WTC11 (cell line): ENCODE measurements around the gene DTNA.

ENCODE experiments used
- CTCF ChIP-seq: fragments of 200-600 bp; IDR thresholded peaks from 2 replicates; pipeline ENCODE4 v1.8.0; 2022; ENCODE audit warnings: antibody characterized with exemption
- ESRRA ChIP-seq: sonication (generic); formaldehyde crosslinking; IDR thresholded peaks from 2 replicates; pipeline ENCODE4 v1.8.1; 2022; ENCODE audit warnings: mild to moderate bottlenecking, missing genetic modification reagents, borderline replicate concordance
- ETV6 ChIP-seq: sonication (generic); formaldehyde crosslinking; IDR thresholded peaks from 2 replicates; pipeline ENCODE4 v1.8.1; 2022; ENCODE audit warnings: mild to moderate bottlenecking, missing genetic modification reagents
- FOXK1 ChIP-seq: sonication (generic); formaldehyde crosslinking; IDR thresholded peaks from 2 replicates; pipeline ENCODE4 v1.8.0; 2022; ENCODE audit warnings: mild to moderate bottlenecking, moderate library complexity, missing genetic modification reagents
- FOXP4 ChIP-seq: sonication (generic); formaldehyde crosslinking; IDR thresholded peaks from 2 replicates; pipeline ENCODE4 v1.8.0; 2022; ENCODE audit warnings: mild to moderate bottlenecking, missing genetic modification reagents
- NFE2L1 ChIP-seq: sonication (generic); formaldehyde crosslinking; IDR thresholded peaks from 2 replicates; pipeline ENCODE4 v1.8.1; 2023; ENCODE audit warnings: missing genetic modification reagents
- SP1 ChIP-seq: sonication (generic); formaldehyde crosslinking; conservative IDR thresholded peaks from 2 replicates; pipeline ENCODE4 v1.8.1; 2022; ENCODE audit warnings: missing genetic modification reagents

GRCh38 chr18:34704074-34704473 lies 6.0 kb upstream of the DTNA start:
- no peak for TF ChIP-seq CTCF
- no peak for TF ChIP-seq FOXP4 (CRISPR knock-in tag)
- no peak for TF ChIP-seq ESRRA (CRISPR knock-in tag)
- no peak for TF ChIP-seq NFE2L1 (CRISPR knock-in tag)
- TF ChIP-seq ETV6: no peak
- no peak for TF ChIP-seq FOXK1 (CRISPR knock-in tag)
- no peak for TF ChIP-seq SP1 (CRISPR knock-in tag)
